Activated CD8-positive, alpha-beta T cell treated with anti-CD3 and anti-CD28 coated beads, Interleukin-2, amount 10 ng/mL, durations not matched to agents 7 days and 5 days (primary cell): Measurements from ENCODE around the gene ACSBG1. TPM values are rescaled to one million over a fixed set of nuclear protein-coding genes. Genes with fewer than 3 reads are reported as not detected.

Source experiments
- ATAC-seq: fragments of 150-1000 bp; cut with Tn5 transposase; one replicate; pipeline ENCODE4 v1.10.0; 2021; ENCODE audit warnings: moderate library complexity
- CTCF ChIA-PET: fragments of 350-600 bp; sonication (Branson Sonifier 250); formaldehyde crosslinking; loops from one replicate; lab custom pipeline; 2021; ENCODE audit warnings: antibody characterized with exemption; lab: Charles Lee
- POLR2A ChIA-PET: fragments of 350-600 bp; sonication (Branson Sonifier 250); formaldehyde crosslinking; loops from one replicate; lab custom pipeline; 2021; ENCODE audit warnings: antibody characterized with exemption; lab: Charles Lee
- DNase-seq: peaks from one replicate; pipeline ENCODE4 v3.0.0-alpha.2; 2020
- H3K27ac Mint-ChIP-seq: one replicate; pipeline ENCODE4 v1.8.0; 2021; ENCODE audit warnings: mild to moderate bottlenecking, mixed read lengths
- H3K27me3 Mint-ChIP-seq: one replicate; pipeline ENCODE4 v1.8.0; 2021; ENCODE audit warnings: low read depth, mixed read lengths
- H3K36me3 Mint-ChIP-seq: one replicate; pipeline ENCODE4 v1.8.0; 2021; ENCODE audit warnings: low read depth, mixed read lengths
- H3K4me1 Mint-ChIP-seq: one replicate; pipeline ENCODE4 v1.8.0; 2021; ENCODE audit warnings: low read depth, mixed read lengths
- H3K4me3 Mint-ChIP-seq: one replicate; pipeline ENCODE4 v1.8.0; 2021; ENCODE audit warnings: mild to moderate bottlenecking, mixed read lengths
- H3K9me3 Mint-ChIP-seq: one replicate; pipeline ENCODE4 v1.8.0; 2022; ENCODE audit warnings: mixed read lengths; ENCODE audit not compliant: insufficient read depth
- total RNA-seq, 2 experiments: library from RNA; stranded (reverse); gene quantifications; one replicate each; pipeline ENCODE4 v1.2.3, GENCODE V29; 2021

ACSBG1 gene
- total RNA-seq, 2 experiments from 2014 or later = 0.66 to 0.81 TPM

GRCh38 chr15:78120523-78120922 lies 113.8 kb downstream of the ACSBG1 start:
- H3K9me3 Mint-ChIP-seq = no peaks in the 10 kb centered on the region
- H3K4me3 Mint-ChIP-seq = no peak overlapping the region
- ChIA-PET POLR2A (interaction anchor here (0.9 kb wide), 1 partner anchor 29 kb away, joined by 3 read pairs; the partner anchor contains the start of gene IDH3A), CTCF (interaction anchor here (0.9 to 5.9 kb wide), 4 partner anchors 10 to 120 kb away, joined by 5 to 29 read pairs (median 12); partner anchors contain the start of gene CIB2)
- H3K27me3 Mint-ChIP-seq = no peaks in the 10 kb centered on the region
- H3K4me1 Mint-ChIP-seq = no peaks in the 10 kb centered on the region
- no peaks in the 10 kb centered on the region for H3K36me3 Mint-ChIP-seq
- ATAC-seq = no peak
- H3K27ac Mint-ChIP-seq = no peak overlapping the region
- no peak for DNase-seq

Other genes with a start within 250 kb of the ACSBG1 start
- gene TBC1D2B, start 156.9 kb downstream of the ACSBG1 start, total RNA-seq = 100 to 1,000 TPM; 109 to 119 TPM
- gene SH2D7, start 142.0 kb downstream of the ACSBG1 start, total RNA-seq = under 1 TPM; 0.29 to 0.31 TPM
- gene CIB2, start 103.1 kb downstream of the ACSBG1 start, total RNA-seq = 1 to 10 TPM; 1.4 to 2.2 TPM
- 10 to 100 TPM; 80.7 to 84.2 TPM for gene IDH3A, start 85.2 kb downstream of the ACSBG1 start, total RNA-seq
- 10 to 100 TPM; 29.7 TPM for gene DNAJA4, start 30.0 kb upstream of the ACSBG1 start, total RNA-seq
- 10 to 100 TPM; 47.4 to 50.3 TPM for gene SKIC8, start 65.0 kb upstream of the ACSBG1 start, total RNA-seq
- not detected for gene CRABP1, start 105.8 kb upstream of the ACSBG1 start, total RNA-seq
- gene IREB2, start 203.7 kb upstream of the ACSBG1 start, total RNA-seq = 10 to 100 TPM; 52.5 to 62.4 TPM